H9 (cell line): ENCODE results near the gene LTK. TPM values are rescaled to one million over a fixed set of nuclear protein-coding genes. Genes with fewer than 3 reads are reported as not detected.

Experiments used
- DNase-seq: peaks from one replicate; pipeline ENCODE4 v3.0.0-alpha.2; 2017
- H2AFZ ChIP-seq: one replicate; pipeline ENCODE4 v1.6.1; 2013; ENCODE audit warnings: mild to moderate bottlenecking, low read length, control low read depth, moderate library complexity
- H2AK5ac ChIP-seq: 2 replicates; pipeline ENCODE4 v1.6.1; 2013; ENCODE audit warnings: low read length, control low read depth, mixed read lengths; ENCODE audit not compliant: insufficient read length
- H2BK120ac ChIP-seq: one replicate; pipeline ENCODE4 v1.6.1; 2013; ENCODE audit warnings: low read depth, mild to moderate bottlenecking, low read length, control low read depth, inconsistent platforms; ENCODE audit not compliant: poor library complexity, severe bottlenecking
- H2BK12ac ChIP-seq: 2 replicates; pipeline ENCODE4 v1.6.1; 2013; ENCODE audit warnings: low read length, control low read depth, mixed read lengths, low read depth; ENCODE audit not compliant: insufficient read length
- H2BK15ac ChIP-seq: 2 replicates; pipeline ENCODE4 v1.6.1; 2013; ENCODE audit warnings: low read depth, low read length, control low read depth
- H2BK20ac ChIP-seq: one replicate; pipeline ENCODE4 v1.6.1; 2013; ENCODE audit warnings: low read depth, mild to moderate bottlenecking, low read length, control low read depth, inconsistent platforms; ENCODE audit not compliant: poor library complexity, severe bottlenecking
- H2BK5ac ChIP-seq: 2 replicates; pipeline ENCODE4 v1.6.1; 2013; ENCODE audit warnings: low read length, control low read depth, mixed read lengths; ENCODE audit not compliant: insufficient read length
- H3K14ac ChIP-seq: 2 replicates; pipeline ENCODE4 v1.6.1; 2013; ENCODE audit warnings: low read length, control low read depth; ENCODE audit not compliant: insufficient read depth
- H3K18ac ChIP-seq: 2 replicates; pipeline ENCODE4 v1.6.1; 2013; ENCODE audit warnings: low read depth, mild to moderate bottlenecking, mixed read lengths, low read length, control low read depth; ENCODE audit not compliant: insufficient read length
- H3K23ac ChIP-seq: 2 replicates; pipeline ENCODE4 v1.6.1; 2013; ENCODE audit warnings: low read length, control low read depth, mixed read lengths, low read depth; ENCODE audit not compliant: insufficient read length
- H3K23me2 ChIP-seq: 2 replicates; pipeline ENCODE4 v1.6.1; 2013; ENCODE audit warnings: low read depth, mild to moderate bottlenecking, mixed read lengths, low read length, control low read depth; ENCODE audit not compliant: insufficient read length, poor library complexity, severe bottlenecking
- H3K27ac ChIP-seq: 2 replicates; pipeline ENCODE4 v1.5.1; 2013; ENCODE audit warnings: low read length, control low read depth, mixed read lengths, low read depth; ENCODE audit not compliant: insufficient read length
- H3K27me3 ChIP-seq: 2 replicates; pipeline ENCODE4 v1.6.1; 2013; ENCODE audit warnings: low read length, control low read depth, inconsistent platforms; ENCODE audit not compliant: insufficient read depth
- H3K4ac ChIP-seq: 2 replicates; pipeline ENCODE4 v1.6.1; 2013; ENCODE audit warnings: low read depth, mild to moderate bottlenecking, control low read depth, inconsistent platforms, low read length, moderate library complexity
- H3K4me1 ChIP-seq: 2 replicates; pipeline ENCODE4 v1.6.1; 2013; ENCODE audit warnings: low read length, control low read depth, inconsistent platforms; ENCODE audit not compliant: insufficient read depth
- H3K4me2 ChIP-seq: 2 replicates; pipeline ENCODE4 v1.6.1; 2013; ENCODE audit warnings: low read length, control low read depth, mixed read lengths; ENCODE audit not compliant: insufficient read length, insufficient read depth
- H3K56ac ChIP-seq: 2 replicates; pipeline ENCODE4 v1.6.1; 2013; ENCODE audit warnings: low read depth, mild to moderate bottlenecking, mixed read lengths, low read length, control low read depth; ENCODE audit not compliant: insufficient read length
- H3K79me1 ChIP-seq: 2 replicates; pipeline ENCODE4 v1.6.1; 2013; ENCODE audit warnings: low read depth, mild to moderate bottlenecking, moderate library complexity, low read length, control low read depth, inconsistent platforms; ENCODE audit not compliant: insufficient read depth, poor library complexity, severe bottlenecking
- H3K79me2 ChIP-seq: 2 replicates; pipeline ENCODE4 v1.6.1; 2013; ENCODE audit warnings: low read length, control low read depth, inconsistent platforms; ENCODE audit not compliant: insufficient read depth
- H3K9ac ChIP-seq: 2 replicates; pipeline ENCODE4 v1.6.1; 2013; ENCODE audit warnings: low read length, control low read depth, mixed read lengths; ENCODE audit not compliant: insufficient read length; ENCODE audit errors: extremely low read depth
- H3K9me3 ChIP-seq: one replicate; pipeline ENCODE4 v1.6.1; 2013; ENCODE audit warnings: low read depth, low read length, inconsistent platforms; ENCODE audit not compliant: control insufficient read depth
- H3T11ph ChIP-seq: one replicate; pipeline ENCODE4 v1.6.1; 2013; ENCODE audit warnings: mild to moderate bottlenecking, low read length, control low read depth, inconsistent platforms
- H4K20me1 ChIP-seq: one replicate; pipeline ENCODE4 v1.6.1; 2013; ENCODE audit not compliant: control insufficient read depth, insufficient read length, insufficient read depth
- H4K5ac ChIP-seq: 2 replicates; pipeline ENCODE4 v1.6.1; 2013; ENCODE audit warnings: low read depth, mild to moderate bottlenecking, mixed read lengths, low read length, control low read depth; ENCODE audit not compliant: insufficient read length
- H4K8ac ChIP-seq: replicated peaks from 2 replicates; pipeline ENCODE4 v1.6.1; 2013; ENCODE audit warnings: low read length, control low read depth, mixed read lengths, low read depth; ENCODE audit not compliant: insufficient read length
- H4K91ac ChIP-seq: 2 replicates; pipeline ENCODE4 v1.6.1; 2013; ENCODE audit warnings: low read depth, mild to moderate bottlenecking, moderate library complexity, mixed read lengths, low read length, control low read depth; ENCODE audit not compliant: insufficient read length
- H3K27ac Mint-ChIP-seq, 3 experiments: 2 replicates in 2 of 3; 3 replicates in 1 of 3; pipeline ENCODE4 v1.8.0; 2020 to 2021; ENCODE audit warnings: mixed read lengths in 3 of 3, mild to moderate bottlenecking in 1 of 3, moderate library complexity in 1 of 3
- H3K27me3 Mint-ChIP-seq: 2 replicates; pipeline ENCODE4 v1.8.0; 2021; ENCODE audit warnings: low read depth, mild to moderate bottlenecking, moderate library complexity, mixed read lengths
- H3K36me3 Mint-ChIP-seq, 3 experiments: 2 replicates in 2 of 3; 3 replicates in 1 of 3; pipeline ENCODE4 v1.8.0; 2020 to 2021; ENCODE audit warnings: low read depth in 3 of 3, mixed read lengths in 3 of 3; ENCODE audit not compliant: insufficient read depth in 1 of 3
- H3K4me1 Mint-ChIP-seq, 2 experiments: 2 replicates each; pipeline ENCODE4 v1.8.0; 2020; ENCODE audit warnings: mixed read lengths in 2 of 2
- H3K4me3 Mint-ChIP-seq, 2 experiments: 2 replicates in 1 of 2; 3 replicates in 1 of 2; pipeline ENCODE4 v1.8.0; 2020 to 2021; ENCODE audit warnings: mild to moderate bottlenecking in 2 of 2, mixed read lengths in 2 of 2, moderate library complexity in 1 of 2
- H3K9me3 Mint-ChIP-seq, 2 experiments: 2 replicates in 1 of 2; 3 replicates in 1 of 2; pipeline ENCODE4 v1.8.0; 2020; ENCODE audit warnings: mild to moderate bottlenecking in 2 of 2, mixed read lengths in 2 of 2, moderate library complexity in 1 of 2
- WGBS: extraction: QIAGEN DNeasy Blood & Tissue Kit; methylation state at CpG from one replicate; pipeline ENCODE4 v1.1.7; 2013; ENCODE audit warnings: missing lambda C conversion rate, low lambda C conversion rate, mixed read lengths; ENCODE audit not compliant: insufficient read length; ENCODE audit errors: extremely low coverage; 5-methylcytosine and 5-hydroxymethylcytosine counted together
- total RNA-seq: library from RNA; stranded (reverse); gene quantifications from 2 replicates; pipeline ENCODE4 v1.2.1, GENCODE V29; 2021
- TF ChIP-seq, protein P1 (sequence below): fragments of 200-600 bp; sonication (generic); conservative IDR thresholded peaks from 3 replicates; pipeline ENCODE4 v1.8.0; 2021; ENCODE audit warnings: antibody characterized with exemption, mild to moderate bottlenecking

Gene LTK
- total RNA-seq, 1 experiment from 2014 or later, result 0.31 TPM

- Histone ChIP-seq H2BK120ac (no peak overlapping the region), H3K23ac (no peak overlapping the region), H4K5ac (no peak overlapping the region), H3K4ac (no peak overlapping the region), H4K91ac (no peak overlapping the region), H3K23me2 (peaks cover 3% of the 10 kb centered on the region), H2BK15ac (no peak overlapping the region), H3K27ac (no peak overlapping the region), H3K9ac (no peak overlapping the region), H3K79me1 (no peaks in the 10 kb centered on the region), H3K27me3 (peaks cover 55% of the 10 kb centered on the region), H3K18ac (no peak overlapping the region), H3K56ac (no peak overlapping the region), H3T11ph (no peak overlapping the region), H3K14ac (no peak overlapping the region), H2AFZ (no peak overlapping the region), H2BK20ac (no peak overlapping the region), H4K20me1 (no peaks in the 10 kb centered on the region), H2AK5ac (no peak overlapping the region), H2BK12ac (no peak overlapping the region), H3K4me1 (no peaks in the 10 kb centered on the region), H3K79me2 (no peaks in the 10 kb centered on the region), H3K9me3 (no peaks in the 10 kb centered on the region), H4K8ac (no peak overlapping the region), H3K4me2 (no peak overlapping the region), H2BK5ac (no peak overlapping the region)
- H3K36me3 Mint-ChIP-seq, result peaks cover 0 to 4% (median 0%) of the 10 kb centered on the region in 3 experiments; a peak in 1 of 7 replicates
- peaks cover 99% of the 10 kb centered on the region for H3K27me3 Mint-ChIP-seq
- H3K4me1 Mint-ChIP-seq, result peaks cover 4 to 19% of the 10 kb centered on the region in 2 experiments; a peak in 3 of 4 replicates
- no peaks in the 10 kb centered on the region; a peak in 2 of 5 replicates for H3K9me3 Mint-ChIP-seq
- no CpG with 5 or more reads among the region's 13 CpGs for WGBS
- TF ChIP-seq, protein P1, sequence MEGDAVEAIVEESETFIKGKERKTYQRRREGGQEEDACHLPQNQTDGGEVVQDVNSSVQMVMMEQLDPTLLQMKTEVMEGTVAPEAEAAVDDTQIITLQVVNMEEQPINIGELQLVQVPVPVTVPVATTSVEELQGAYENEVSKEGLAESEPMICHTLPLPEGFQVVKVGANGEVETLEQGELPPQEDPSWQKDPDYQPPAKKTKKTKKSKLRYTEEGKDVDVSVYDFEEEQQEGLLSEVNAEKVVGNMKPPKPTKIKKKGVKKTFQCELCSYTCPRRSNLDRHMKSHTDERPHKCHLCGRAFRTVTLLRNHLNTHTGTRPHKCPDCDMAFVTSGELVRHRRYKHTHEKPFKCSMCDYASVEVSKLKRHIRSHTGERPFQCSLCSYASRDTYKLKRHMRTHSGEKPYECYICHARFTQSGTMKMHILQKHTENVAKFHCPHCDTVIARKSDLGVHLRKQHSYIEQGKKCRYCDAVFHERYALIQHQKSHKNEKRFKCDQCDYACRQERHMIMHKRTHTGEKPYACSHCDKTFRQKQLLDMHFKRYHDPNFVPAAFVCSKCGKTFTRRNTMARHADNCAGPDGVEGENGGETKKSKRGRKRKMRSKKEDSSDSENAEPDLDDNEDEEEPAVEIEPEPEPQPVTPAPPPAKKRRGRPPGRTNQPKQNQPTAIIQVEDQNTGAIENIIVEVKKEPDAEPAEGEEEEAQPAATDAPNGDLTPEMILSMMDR, result no peak
- H3K4me3 Mint-ChIP-seq, result no peak overlapping the region
- no peak for DNase-seq
- H3K27ac Mint-ChIP-seq, result no peak overlapping the region
These were observed 8.7 kb downstream of the LTK start for GRCh38 chr15:41504751-41505492.
